DMS53 (cell line): ENCODE results near the gene MSTO1.
"Not testable (repeated sequence)": the region's sequence is repeated elsewhere in the genome, so short reads cannot be mapped to it uniquely, and the experiment has no call there.

Experiments
- DNase-seq: peaks from one replicate; lab custom pipeline; 2025; lab: John Stamatoyannopoulos, UW

MSTO1 gene

GRCh38 chr1:155622191-155622590 is 12.2 kb downstream of the MSTO1 start:
- peak; percentile 6 for DNase-seq

- DNase-seq: no peak
These were observed 13.3 kb downstream of the MSTO1 start for GRCh38 chr1:155623357-155623756.

GRCh38 chr1:155626428-155626827 is 16.4 kb downstream of the MSTO1 start:
- not testable (repeated sequence) for DNase-seq

- DNase-seq: no peak
These were observed 26.6 kb downstream of the MSTO1 start for GRCh38 chr1:155636397-155637153.

- DNase-seq: peak; percentile 9
These were observed 30.3 kb downstream of the MSTO1 start for GRCh38 chr1:155640367-155640766.

- DNase-seq: peak; percentile 51
These were observed 32.7 kb downstream of the MSTO1 start for GRCh38 chr1:155642559-155643180.

GRCh38 chr1:155643230-155643629 is 33.2 kb downstream of the MSTO1 start:
- DNase-seq: no peak

GRCh38 chr1:155645034-155645598 is 35.1 kb downstream of the MSTO1 start:
- DNase-seq: no peak

GRCh38 chr1:155645648-155646047 is 35.6 kb downstream of the MSTO1 start:
- DNase-seq: no peak

- DNase-seq: no peak
These were observed 36.3 kb downstream of the MSTO1 start for GRCh38 chr1:155646307-155646706.

- peak; percentile 85 for DNase-seq
These were observed 38.5 kb downstream of the MSTO1 start for GRCh38 chr1:155648207-155649147.

- no peak for DNase-seq
These were observed 39.7 kb downstream of the MSTO1 start for GRCh38 chr1:155649676-155650075.

GRCh38 chr1:155650231-155650757 is 40.3 kb downstream of the MSTO1 start:
- no peak for DNase-seq

GRCh38 chr1:155651861-155652661 is 42.0 kb downstream of the MSTO1 start:
- peak; percentile 31 for DNase-seq

- DNase-seq: no peak
These were observed 42.9 kb downstream of the MSTO1 start for GRCh38 chr1:155652951-155653350.

GRCh38 chr1:155657463-155657862 is 47.4 kb downstream of the MSTO1 start:
- no peak for DNase-seq

- DNase-seq: not testable (repeated sequence)
These were observed 51.2 kb downstream of the MSTO1 start for GRCh38 chr1:155661239-155661638.
